OCI-LY1 (cell line): ENCODE results near the gene ZNF786.
A peak's percentile ranks its signal among the peaks of the same experiment; 100 is the strongest.

Experiments used
- H2AFZ ChIP-seq: fragments of 200-600 bp; sonication (generic), shearing (Covaris generic); 2 replicates; pipeline ENCODE4 v1.6.0; 2014; ENCODE audit warnings: antibody characterized with exemption, mild to moderate bottlenecking, low read length
- H3F3A ChIP-seq: fragments of 200-600 bp; sonication (generic), shearing (Covaris generic); 2 replicates; pipeline ENCODE4 v1.6.0; 2014; ENCODE audit warnings: mild to moderate bottlenecking, antibody characterized with exemption, low read length, moderate library complexity; ENCODE audit not compliant: insufficient read depth
- H3K27ac ChIP-seq: fragments of 200-600 bp; sonication (generic); 2 replicates; pipeline ENCODE4 v1.5.1; 2014; ENCODE audit warnings: low read length, mixed run types, mild to moderate bottlenecking, low read depth; ENCODE audit not compliant: poor library complexity, severe bottlenecking
- H3K27me3 ChIP-seq: fragments of 200-600 bp; sonication (generic); 2 replicates; pipeline ENCODE4 v1.6.0; 2014; ENCODE audit warnings: antibody characterized with exemption, mild to moderate bottlenecking, low read length, moderate library complexity; ENCODE audit not compliant: insufficient read depth
- H3K36me3 ChIP-seq: fragments of 200-600 bp; sonication (generic); 2 replicates; pipeline ENCODE4 v1.6.1; 2014; ENCODE audit warnings: mild to moderate bottlenecking, antibody characterized with exemption, low read length, moderate library complexity, mixed read lengths; ENCODE audit not compliant: insufficient read depth
- H3K4me1 ChIP-seq: fragments of 200-600 bp; sonication (generic); 2 replicates; pipeline ENCODE4 v1.5.1; 2014; ENCODE audit warnings: mild to moderate bottlenecking, low read length, moderate library complexity; ENCODE audit not compliant: insufficient read depth, severe bottlenecking
- H3K4me2 ChIP-seq: fragments of 200-600 bp; sonication (generic), shearing (Covaris generic); 2 replicates; pipeline ENCODE4 v1.6.1; 2014; ENCODE audit warnings: low read length
- H3K4me3 ChIP-seq: fragments of 200-600 bp; sonication (generic); 2 replicates; pipeline ENCODE4 v1.5.1; 2014; ENCODE audit warnings: low read length, low read depth, mild to moderate bottlenecking, mixed read lengths; ENCODE audit not compliant: poor library complexity, severe bottlenecking
- H3K79me2 ChIP-seq: fragments of 200-600 bp; shearing (Covaris generic); 2 replicates; pipeline ENCODE4 v1.6.1; 2016; ENCODE audit warnings: mixed run types, low read length, mixed read lengths; ENCODE audit not compliant: insufficient read depth
- H3K9ac ChIP-seq: fragments of 200-600 bp; sonication (generic), shearing (Covaris generic); 2 replicates; pipeline ENCODE4 v1.6.1; 2014; ENCODE audit warnings: mild to moderate bottlenecking, low read length, mixed read lengths
- H3K9me2 ChIP-seq: fragments of 200-600 bp; sonication (generic), shearing (Covaris generic); 2 replicates; pipeline ENCODE4 v1.6.1; 2014; ENCODE audit warnings: low read depth, mild to moderate bottlenecking, low read length, mixed read lengths
- H3K9me3 ChIP-seq: fragments of 200-600 bp; shearing (Covaris generic); 2 replicates; pipeline ENCODE4 v1.6.1; 2014; ENCODE audit warnings: low read length, mixed read lengths
- H4K20me1 ChIP-seq: fragments of 200-600 bp; sonication (generic), shearing (Covaris generic); 2 replicates; pipeline ENCODE4 v1.6.0; 2016; ENCODE audit warnings: mild to moderate bottlenecking, low read length; ENCODE audit not compliant: insufficient read depth
- EZH2 ChIP-seq: fragments of 200-600 bp; sonication (generic), shearing (Covaris generic); IDR thresholded peaks from 2 replicates; pipeline ENCODE4 v1.8.0; 2017; ENCODE audit warnings: borderline replicate concordance, mixed run types, mild to moderate bottlenecking, antibody characterized with exemption, low read length, moderate library complexity, mixed read lengths
- TF ChIP-seq, protein P1 (sequence below): fragments of 200-600 bp; sonication (generic), shearing (Covaris generic); IDR thresholded peaks from 2 replicates; pipeline ENCODE4 v1.5.1; 2017; ENCODE audit warnings: mild to moderate bottlenecking, antibody characterized with exemption, low read length, moderate library complexity, mixed read lengths

Gene ZNF786

DNA sequence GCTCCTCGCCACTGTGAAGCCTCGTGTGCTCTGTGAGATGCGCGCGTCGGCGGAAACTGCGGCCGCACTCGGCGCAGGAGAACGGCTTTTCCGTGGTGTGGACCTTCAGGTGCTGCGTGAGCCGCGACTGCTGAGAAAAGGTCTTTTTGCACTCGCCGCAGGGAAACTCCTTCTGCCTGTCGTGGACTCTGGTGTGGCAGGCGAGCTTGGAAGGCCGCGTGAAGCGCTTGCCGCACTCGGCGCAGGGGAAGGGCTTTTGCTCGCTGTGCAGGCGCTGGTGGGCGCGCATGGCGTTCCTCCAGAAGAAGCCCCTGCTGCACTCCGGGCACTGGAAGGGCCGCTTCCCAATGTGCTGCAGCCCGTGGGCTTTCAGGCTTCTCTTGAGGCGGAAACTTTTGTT lies 13.7 kb upstream of the ZNF786 start:
- H2AFZ ChIP-seq, result no peak overlapping the region
- H4K20me1 ChIP-seq, result no peaks in the 10 kb centered on the region
- no peaks in the 10 kb centered on the region for H3K9me2 ChIP-seq
- no peaks in the 10 kb centered on the region for H3K36me3 ChIP-seq
- no peaks in the 10 kb centered on the region for H3F3A ChIP-seq
- TF ChIP-seq, protein P1, sequence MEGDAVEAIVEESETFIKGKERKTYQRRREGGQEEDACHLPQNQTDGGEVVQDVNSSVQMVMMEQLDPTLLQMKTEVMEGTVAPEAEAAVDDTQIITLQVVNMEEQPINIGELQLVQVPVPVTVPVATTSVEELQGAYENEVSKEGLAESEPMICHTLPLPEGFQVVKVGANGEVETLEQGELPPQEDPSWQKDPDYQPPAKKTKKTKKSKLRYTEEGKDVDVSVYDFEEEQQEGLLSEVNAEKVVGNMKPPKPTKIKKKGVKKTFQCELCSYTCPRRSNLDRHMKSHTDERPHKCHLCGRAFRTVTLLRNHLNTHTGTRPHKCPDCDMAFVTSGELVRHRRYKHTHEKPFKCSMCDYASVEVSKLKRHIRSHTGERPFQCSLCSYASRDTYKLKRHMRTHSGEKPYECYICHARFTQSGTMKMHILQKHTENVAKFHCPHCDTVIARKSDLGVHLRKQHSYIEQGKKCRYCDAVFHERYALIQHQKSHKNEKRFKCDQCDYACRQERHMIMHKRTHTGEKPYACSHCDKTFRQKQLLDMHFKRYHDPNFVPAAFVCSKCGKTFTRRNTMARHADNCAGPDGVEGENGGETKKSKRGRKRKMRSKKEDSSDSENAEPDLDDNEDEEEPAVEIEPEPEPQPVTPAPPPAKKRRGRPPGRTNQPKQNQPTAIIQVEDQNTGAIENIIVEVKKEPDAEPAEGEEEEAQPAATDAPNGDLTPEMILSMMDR, result no peak
- TF ChIP-seq EZH2, result no peak
- H3K27ac ChIP-seq, result no peak overlapping the region
- H3K9me3 ChIP-seq, result no peaks in the 10 kb centered on the region
- no peak overlapping the region for H3K4me3 ChIP-seq
- no peaks in the 10 kb centered on the region; the same call in 1 of the 2 replicates for H3K27me3 ChIP-seq
- no peaks in the 10 kb centered on the region for H3K4me1 ChIP-seq
- no peaks in the 10 kb centered on the region for H3K79me2 ChIP-seq
- H3K4me2 ChIP-seq, result no peak overlapping the region
- no peak overlapping the region for H3K9ac ChIP-seq

DNA sequence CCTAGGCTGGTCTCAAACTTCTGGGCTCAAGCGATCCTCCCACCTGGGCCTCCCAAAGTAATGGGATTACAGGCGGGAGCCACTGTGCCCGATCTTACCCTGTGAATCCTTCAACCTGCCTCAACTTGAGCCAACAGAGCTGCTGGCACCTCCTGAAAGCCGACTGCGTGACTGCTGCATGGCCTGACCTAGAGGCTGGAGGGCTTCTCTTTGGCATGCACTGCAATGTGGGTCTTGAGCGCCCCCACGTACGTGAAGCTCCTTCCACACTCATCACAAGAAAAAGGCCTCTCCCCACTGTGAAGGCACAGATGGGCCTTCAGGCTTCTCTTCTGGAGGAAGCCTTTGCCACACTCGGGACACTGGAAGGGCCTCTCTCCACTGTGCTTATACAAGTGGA lies 12.9 kb upstream of the ZNF786 start:
- no peak overlapping the region for H2AFZ ChIP-seq
- H3K9ac ChIP-seq, result no peak overlapping the region
- H3K4me2 ChIP-seq, result no peak overlapping the region
- H3K27me3 ChIP-seq, result no peaks in the 10 kb centered on the region; the same call in 1 of the 2 replicates
- H3K36me3 ChIP-seq, result no peaks in the 10 kb centered on the region
- H3K4me3 ChIP-seq, result no peak overlapping the region
- H3K9me3 ChIP-seq, result no peaks in the 10 kb centered on the region
- H3K27ac ChIP-seq, result no peak overlapping the region
- H3K79me2 ChIP-seq, result no peaks in the 10 kb centered on the region
- H3K4me1 ChIP-seq, result no peaks in the 10 kb centered on the region
- no peaks in the 10 kb centered on the region for H3F3A ChIP-seq
- TF ChIP-seq, protein P1, result 0 out of 2 replicates have a peak, but pooled peaks have one; percentile 4
- TF ChIP-seq EZH2, result no peak
- no peaks in the 10 kb centered on the region for H4K20me1 ChIP-seq
- no peaks in the 10 kb centered on the region for H3K9me2 ChIP-seq

DNA sequence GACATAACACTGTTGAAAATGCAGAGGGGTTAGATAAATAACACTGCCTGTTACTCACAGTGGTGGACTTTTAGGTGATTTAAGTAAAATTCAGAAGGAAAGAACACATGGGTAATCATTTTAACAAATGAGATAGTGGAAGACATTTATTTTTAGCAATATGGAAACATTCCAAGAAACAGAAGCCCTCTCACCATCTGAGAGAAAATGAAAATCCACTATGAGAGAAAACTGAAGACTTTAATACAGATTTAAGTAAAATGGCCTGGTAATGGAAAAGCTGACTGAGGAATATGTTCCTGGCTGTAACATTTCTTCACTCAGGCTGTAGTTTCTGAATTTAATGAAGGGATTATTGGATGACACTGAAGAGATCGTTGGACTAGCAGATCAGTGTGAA lies 12.1 kb upstream of the ZNF786 start:
- TF ChIP-seq, protein P1, result no peak
- no peak for TF ChIP-seq EZH2
- Histone ChIP-seq H3K4me3 (no peak overlapping the region), H3K9me2 (no peaks in the 10 kb centered on the region), H3K4me1 (no peaks in the 10 kb centered on the region), H3K79me2 (no peaks in the 10 kb centered on the region), H3K27me3 (no peaks in the 10 kb centered on the region; the same call in 1 of the 2 replicates), H3K4me2 (no peak overlapping the region), H2AFZ (no peak overlapping the region), H3K9me3 (no peaks in the 10 kb centered on the region), H3K9ac (no peak overlapping the region), H3F3A (no peaks in the 10 kb centered on the region), H3K36me3 (no peaks in the 10 kb centered on the region), H3K27ac (no peak overlapping the region), H4K20me1 (no peaks in the 10 kb centered on the region)
